Pancreas (tissue), 10 donors: Measurements from ENCODE around the gene COL4A1. TPM values are rescaled to one million over a fixed set of nuclear protein-coding genes. Genes with fewer than 3 reads are reported as not detected.

ENCODE experiments used
- ATAC-seq, 4 donors: fragments of 200-7000 bp; cut with Tn5 transposase; one replicate each; pipeline versions ENCODE4 v1.8.0 to v1.9.1; 2020; ENCODE audit warnings: mild to moderate bottlenecking in 4 of 4, moderate library complexity in 4 of 4
- DNase-seq, 6 donors: peaks; one replicate each; pipeline ENCODE4 v3.0.0-alpha.2; 2020
- FAIRE-seq: peaks from 2 replicates; lab custom pipeline; 2012; peaks lifted over from hg19 to GRCh38; lab: Jason Lieb, UNC
- H3K27ac ChIP-seq, 4 donors: fragments of 200-600 bp; sonication (generic); 1 replicate in 3 of 4; 2 replicates in 1 of 4; pipeline versions ENCODE4 v1.5.0 to v1.8.0; 2020
- H3K27me3 ChIP-seq, 4 donors: fragments of 200-600 bp; one replicate each; pipeline ENCODE4 v1.8.0; 2021
- H3K36me3 ChIP-seq, 3 donors: fragments of 200-600 bp; sonication (generic) in 1 of 3; one replicate each; pipeline versions ENCODE4 v1.5.0 to v1.8.0; 2020 to 2021
- H3K4me1 ChIP-seq, 3 donors: fragments of 200-600 bp; one replicate each; pipeline ENCODE4 v1.8.0; 2021
- H3K4me3 ChIP-seq, 4 donors: fragments of 200-600 bp; sonication (generic) in 2 of 4; one replicate each; pipeline versions ENCODE4 v1.5.0 to v1.8.0; 2020 to 2021
- H3K9me3 ChIP-seq, 4 donors: fragments of 200-600 bp; one replicate each; pipeline ENCODE4 v1.8.0; 2021
- WGBS, 2 donors: extraction: QIAGEN DNeasy Blood & Tissue Kit; methylation state at CpG; one replicate each; pipeline ENCODE4 v1.1.7; 2013; 5-methylcytosine and 5-hydroxymethylcytosine counted together
- intact Hi-C, 3 donors: fragments of 100-400 bp; cut with DNase I; formaldehyde crosslinking; loops; one replicate each; pipeline versions ENCODE4 v1.11.1 to v1.14.2; 2022
- polyA plus RNA-seq, 2 donors: library from polyadenylated mRNA; stranded (reverse); fragments of 200-250 nt; gene quantifications; one replicate each; pipeline ENCODE4 v1.2.3, GENCODE V29; 2013
- total RNA-seq, 6 donors: library from RNA; stranded (reverse); fragmentation: NEBNext Ultra II Directional in 4 of 6; extraction: Animal tissue kit (Norgen Biotek cat#: 25700) in 4 of 6; gene quantifications; one replicate each; pipeline versions ENCODE4 v1.2.1 to v1.2.4, GENCODE V29; 2021 to 2023
- TF ChIP-seq, protein P1 (sequence below), 4 donors: fragments of 200-600 bp; sonication (generic) in 3 of 4; IDR thresholded peaks; one replicate each; pipeline versions ENCODE4 v1.5.0 to v1.8.0; 2021; ENCODE audit warnings: antibody characterized with exemption in 4 of 4
- donor health status: healthy with polysubstance abuse.
- donor health status: DM: no; HTN: no; CAD: no; lungs with moderate emphysema.
- donor health status: DM: no; HTN: no; CAD: no.
- donor health status: control.
- donor health status: control.
- donor health status: Bipolar disorder and iron deficiency.
- donor health status: DM: yes; HTN: yes; CAD: no.
- donor health status: DM: no; HTN: no; CAD: no.
- donor health status: DM: no; HTN: no; CAD: no.
- donor health status: DM: yes; HTN: yes; CAD: no.

The COL4A1 gene
- total and polyA plus RNA-seq, 8 donors = 20.7 to 167 (median 35.6) TPM

DNA sequence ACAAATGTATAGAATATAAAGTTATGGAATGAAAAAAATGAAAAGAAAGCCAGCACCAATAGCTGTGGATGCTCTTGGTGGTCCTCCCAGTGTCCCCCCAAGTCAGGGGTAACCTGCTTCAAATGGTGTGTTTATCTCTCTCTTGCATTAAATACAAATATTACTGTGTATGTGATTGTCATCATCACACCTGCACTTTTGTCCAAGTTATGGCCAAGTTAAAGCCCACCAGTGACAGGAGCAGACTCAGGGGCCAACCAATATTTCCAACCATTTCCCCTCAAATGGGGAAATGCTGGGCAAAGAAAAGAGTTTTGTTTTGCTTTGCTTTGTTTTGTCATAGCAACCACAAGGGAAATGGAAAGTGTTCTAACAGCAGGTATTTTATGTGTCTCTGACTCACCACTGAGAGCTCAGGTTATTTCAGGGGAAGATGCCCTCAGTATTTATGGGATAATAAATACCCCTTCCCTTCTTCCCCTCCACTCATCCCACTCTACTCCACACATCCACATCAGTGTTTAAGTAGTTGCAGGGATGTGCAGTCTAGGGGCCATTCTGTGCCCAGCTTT is 133.6 kb downstream of the COL4A1 start:
- Histone ChIP-seq H3K27me3 (no peaks in the 10 kb centered on the region), H3K27ac (no peak overlapping the region), H3K36me3 (peaks cover 0 to 16% (median 0%) of the 10 kb centered on the region in 3 donors), H3K4me3 (no peak overlapping the region), H3K9me3 (no peaks in the 10 kb centered on the region), H3K4me1 (no peaks in the 10 kb centered on the region)
- FAIRE-seq = no peak
- TF ChIP-seq, protein P1, sequence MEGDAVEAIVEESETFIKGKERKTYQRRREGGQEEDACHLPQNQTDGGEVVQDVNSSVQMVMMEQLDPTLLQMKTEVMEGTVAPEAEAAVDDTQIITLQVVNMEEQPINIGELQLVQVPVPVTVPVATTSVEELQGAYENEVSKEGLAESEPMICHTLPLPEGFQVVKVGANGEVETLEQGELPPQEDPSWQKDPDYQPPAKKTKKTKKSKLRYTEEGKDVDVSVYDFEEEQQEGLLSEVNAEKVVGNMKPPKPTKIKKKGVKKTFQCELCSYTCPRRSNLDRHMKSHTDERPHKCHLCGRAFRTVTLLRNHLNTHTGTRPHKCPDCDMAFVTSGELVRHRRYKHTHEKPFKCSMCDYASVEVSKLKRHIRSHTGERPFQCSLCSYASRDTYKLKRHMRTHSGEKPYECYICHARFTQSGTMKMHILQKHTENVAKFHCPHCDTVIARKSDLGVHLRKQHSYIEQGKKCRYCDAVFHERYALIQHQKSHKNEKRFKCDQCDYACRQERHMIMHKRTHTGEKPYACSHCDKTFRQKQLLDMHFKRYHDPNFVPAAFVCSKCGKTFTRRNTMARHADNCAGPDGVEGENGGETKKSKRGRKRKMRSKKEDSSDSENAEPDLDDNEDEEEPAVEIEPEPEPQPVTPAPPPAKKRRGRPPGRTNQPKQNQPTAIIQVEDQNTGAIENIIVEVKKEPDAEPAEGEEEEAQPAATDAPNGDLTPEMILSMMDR (IDR thresholded peaks at IDR 0.05) = no peak
- intact Hi-C loops = no loop called here
- ATAC-seq = no peak
- no peak for DNase-seq

DNA sequence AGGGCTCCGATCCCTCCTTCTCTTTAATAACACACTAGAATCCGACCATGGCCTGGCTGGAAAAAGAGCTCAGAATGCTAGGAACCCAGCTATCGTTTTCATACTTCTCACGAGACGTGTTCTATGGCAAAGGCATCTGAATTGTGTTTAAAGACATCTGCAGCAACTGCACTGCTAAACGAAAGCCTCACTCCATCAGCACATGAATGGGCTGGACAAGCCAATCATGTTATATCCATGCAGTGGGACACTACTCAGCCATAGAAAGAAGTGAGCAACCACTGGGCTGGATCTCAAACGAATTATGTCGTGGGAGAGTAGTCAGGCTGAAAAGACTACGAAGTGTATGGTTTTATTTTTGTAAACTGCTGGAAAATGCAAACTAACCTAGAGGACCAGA is 136.1 kb downstream of the COL4A1 start:
- ATAC-seq = no peak
- H3K9me3 ChIP-seq = no peaks in the 10 kb centered on the region

DNA sequence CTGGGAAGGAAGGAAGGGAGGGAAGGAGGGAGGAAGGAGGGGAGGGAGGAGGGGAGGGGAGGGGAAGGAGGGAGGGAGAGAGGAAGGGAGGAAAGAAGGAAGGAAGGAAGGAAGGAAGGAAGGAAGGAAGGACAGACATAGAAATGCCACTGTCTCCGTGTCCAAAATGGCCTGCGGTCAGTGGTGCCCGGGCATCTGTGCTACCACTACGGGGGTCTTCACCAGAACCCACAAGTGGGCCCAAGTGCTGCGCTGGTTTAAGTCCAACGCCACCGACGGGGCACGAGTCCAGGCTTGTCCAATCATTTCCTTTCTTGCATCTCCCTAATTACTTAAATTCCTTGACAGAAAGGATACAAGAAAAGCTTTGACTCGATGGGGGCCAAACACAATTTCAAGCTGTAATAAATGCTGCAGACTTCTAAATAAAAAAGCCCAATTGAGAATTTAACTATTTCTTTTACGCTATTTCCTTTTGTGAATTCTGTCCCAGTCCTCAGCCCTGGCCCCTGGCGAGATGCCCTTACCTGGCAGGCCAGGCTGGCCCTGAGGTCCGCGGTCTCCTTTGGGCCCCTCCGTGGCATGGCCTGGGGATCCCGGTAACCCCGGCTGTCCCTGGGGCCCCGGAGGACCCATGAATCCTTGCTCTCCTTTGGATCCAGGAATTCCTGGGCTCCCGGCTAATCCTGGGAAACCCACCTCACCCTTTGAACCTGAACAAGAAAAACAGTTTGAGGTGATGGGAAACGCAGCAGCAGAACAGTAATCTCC is 136.8 kb downstream of the COL4A1 start:
- FAIRE-seq (no peak), DNase-seq (no peak), ATAC-seq (no peak)
- TF ChIP-seq, protein P1 (IDR thresholded peaks at IDR 0.05) = no peak
- Histone ChIP-seq H3K27me3 (no peaks in the 10 kb centered on the region), H3K9me3 (no peaks in the 10 kb centered on the region), H3K36me3 (peaks cover 0 to 12% (median 0%) of the 10 kb centered on the region in 3 donors), H3K4me1 (no peaks in the 10 kb centered on the region), H3K27ac (no peak overlapping the region), H3K4me3 (no peak overlapping the region)
- WGBS, 2 donors = 80 to 88% methylated on average over 20 of the region's 20 CpGs
- intact Hi-C loops = no loop called here

More for the DNA sequence above, 136.1 kb downstream of the COL4A1 start:
- FAIRE-seq = no peak
- no peak for DNase-seq
- no peaks in the 10 kb centered on the region for H3K27me3 ChIP-seq
- H3K4me3 ChIP-seq = no peak overlapping the region
- H3K27ac ChIP-seq = no peak overlapping the region
- TF ChIP-seq, protein P1 (IDR thresholded peaks at IDR 0.05) = no peak
- WGBS, 2 donors = 56 to 64% methylated on average over 9 of the region's 9 CpGs
- H3K36me3 ChIP-seq = peaks cover 0 to 12% (median 0%) of the 10 kb centered on the region in 3 donors
- no peaks in the 10 kb centered on the region for H3K4me1 ChIP-seq
- intact Hi-C loops = no loop called here

DNA sequence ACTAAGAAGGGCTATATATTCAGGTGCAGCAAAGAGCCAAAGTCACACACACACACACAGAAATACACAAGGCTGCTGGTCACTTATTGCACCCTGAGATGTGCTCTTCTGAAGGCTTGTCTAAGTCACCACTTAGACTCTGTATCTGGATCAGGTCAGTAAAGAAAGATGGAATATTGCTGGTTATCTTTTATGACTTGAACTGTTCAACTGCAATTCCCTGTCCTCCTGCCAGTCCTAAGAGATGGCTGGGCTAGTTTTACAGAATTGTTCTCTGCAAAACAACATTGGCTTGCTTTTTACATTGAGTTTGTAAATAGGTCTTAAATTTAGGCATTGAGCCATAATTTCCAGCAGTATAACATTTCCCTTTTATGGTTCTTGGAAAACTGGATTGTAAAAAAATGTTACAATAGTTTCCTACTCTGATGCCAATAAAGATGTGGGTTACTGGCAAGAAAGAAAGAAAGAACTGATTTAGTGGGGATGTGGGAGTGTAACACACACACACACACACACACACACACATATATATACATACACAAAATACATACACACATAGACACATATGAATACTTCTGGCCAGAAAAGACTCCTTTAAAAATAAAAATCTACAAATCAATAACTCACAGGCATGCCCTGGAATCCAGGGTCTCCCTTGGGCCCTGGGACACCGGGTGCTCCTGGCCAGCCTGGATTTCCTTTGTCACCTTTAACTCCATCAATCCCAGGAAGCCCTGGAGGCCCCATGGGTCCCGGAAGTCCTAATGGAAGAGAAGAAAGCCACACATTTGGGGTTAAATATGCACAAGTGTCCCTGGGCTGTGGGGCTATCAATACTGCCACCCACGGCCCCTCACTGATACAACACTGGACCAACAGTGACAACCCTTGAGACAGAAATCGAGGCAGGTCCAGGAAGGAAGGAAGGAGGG is 137.7 kb downstream of the COL4A1 start:
- Histone ChIP-seq H3K27me3 (no peaks in the 10 kb centered on the region), H3K4me1 (no peaks in the 10 kb centered on the region), H3K4me3 (no peak overlapping the region), H3K27ac (no peak overlapping the region), H3K9me3 (no peaks in the 10 kb centered on the region), H3K36me3 (peaks cover 0 to 12% (median 0%) of the 10 kb centered on the region in 3 donors)
- no peak for FAIRE-seq
- intact Hi-C loops = no loop called here
- TF ChIP-seq, protein P1 (IDR thresholded peaks at IDR 0.05) = no peak
- no peak for ATAC-seq
- no peak for DNase-seq
- WGBS, 2 donors = 40 to 45% methylated on average over 4 of the region's 4 CpGs
